ENCODE data around the gene UGT1A10. TPM values are rescaled to one million over a fixed set of nuclear protein-coding genes. Genes with fewer than 3 reads are reported as not detected.

Gene UGT1A10
- total and polyA plus RNA-seq, 10 of the 15 experiments (the other 5 are each of a cell fraction or from before 2014, with no cell fraction given): not detected

GRCh38 chr2:233708942-233709341 is 72.7 kb downstream of the UGT1A10 start:
- RAD21 ChIA-PET (ENCODE audit: unreplicated experiment): no interaction called here
- no peak for TF ChIP-seq ZBTB40 (IDR thresholded peaks at IDR 0.05; ENCODE audit: borderline replicate concordance)
- TF ChIP-seq USF1 (IDR thresholded peaks at IDR 0.05; ENCODE audit: borderline replicate concordance, extremely low read length, insufficient read depth, low read depth, low read length): peak; percentile 2

More at GRCh38 chr2:233708942-233709341, 72.7 kb downstream of the UGT1A10 start:
- Histone ChIP-seq H3K36me3 (ENCODE audit: control insufficient read depth in 2 of 2, insufficient read depth in 2 of 2, low read length in 1 of 2) (no peaks in the 10 kb centered on the region), H3K27ac (ENCODE audit: control insufficient read depth, insufficient read depth) (no peak overlapping the region), H3K27me3 (replicated peaks in 1 of 2; ENCODE audit: control insufficient read depth in 2 of 2, insufficient read depth in 2 of 2, low read length in 1 of 2) (peaks cover 0 to 4% of the 10 kb centered on the region in 2 experiments; a peak in 1 of 4 replicates), H2AFZ (ENCODE audit: control insufficient read depth, low read depth, low read length) (no peak overlapping the region), H3K79me2 (ENCODE audit: control insufficient read depth, insufficient read depth, low read length) (no peaks in the 10 kb centered on the region), H4K20me1 (ENCODE audit: control insufficient read depth, insufficient read depth) (no peaks in the 10 kb centered on the region), H3K4me2 (ENCODE audit: control insufficient read depth, insufficient read depth) (no peak overlapping the region), H3K9me3 (replicated peaks; ENCODE audit: control insufficient read depth, insufficient read depth, low read length) (no peaks in the 10 kb centered on the region; the same call in 1 of the 3 replicates), H3K4me1 (ENCODE audit: control insufficient read depth, insufficient read depth, low read length) (no peaks in the 10 kb centered on the region), H3K9ac (ENCODE audit: control insufficient read depth, insufficient read depth, low read length) (no peak overlapping the region), H3K4me3 (no peak overlapping the region)
- DNase-seq (ENCODE audit: low read depth, low spot score) (no peak), FAIRE-seq (no peak), ATAC-seq (no peak)
- ChIA-PET CTCF (interaction anchor here (0.7 kb wide), 1 partner anchor 304 kb away, joined by 4 read pairs; no protein-coding TSS in a partner anchor), POLR2A (no interaction called here), SMC1A (ENCODE audit: uncharacterized antibody, unreplicated experiment) (no interaction called here)
- WGBS (ENCODE audit: insufficient coverage, insufficient replicate concordance, low lambda C conversion rate, missing lambda C conversion rate): 35% methylated on average over 5 of the region's 5 CpGs
- in situ Hi-C loops (cut with MboI): no loop called here
- no TSS peak for BruUV-seq (replicated peaks)
- intact Hi-C loops (cut with micrococcal nuclease; ENCODE audit: unreplicated experiment): no loop called here

All from GM12878 (cell line).